PC-9 (cell line): ENCODE measurements around the gene LRRC3B. TPM values are rescaled to one million over a fixed set of nuclear protein-coding genes. Genes with fewer than 3 reads are reported as not detected.

Source experiments
- BruUV-seq: library from RNA; stranded (reverse); fragments of 400-500 nt; replicated peaks from 2 replicates; lab custom pipeline; 2021; lab: Mats Ljungman, UMichigan
- CTCF ChIA-PET: fragments of 300-600 bp; sonication (Branson Sonifier 250); formaldehyde crosslinking; loops from one replicate; lab custom pipeline; 2022; ENCODE audit warnings: antibody characterized with exemption; lab: Charles Lee
- POLR2A ChIA-PET: fragments of 300-600 bp; sonication (Branson Sonifier 250); formaldehyde crosslinking; loops from one replicate; lab custom pipeline; 2022; ENCODE audit warnings: antibody characterized with exemption; ENCODE audit not compliant: unreplicated experiment; lab: Charles Lee
- DNase-seq, 2 experiments: peaks; one replicate each; pipeline versions ENCODE4 v3.0.0 to v3.0.0-alpha.2; 2015 to 2022; ENCODE audit warnings: mixed read lengths in 1 of 2
- H2AFZ ChIP-seq: fragments of 200-600 bp; sonication (generic); 2 replicates; pipeline ENCODE4 v1.8.1; 2017; ENCODE audit warnings: antibody characterized with exemption
- H3F3A ChIP-seq: fragments of 200-600 bp; sonication (generic); 2 replicates; pipeline ENCODE4 v1.8.1; 2017; ENCODE audit warnings: antibody characterized with exemption, mild to moderate bottlenecking, low read depth; ENCODE audit not compliant: insufficient read depth
- H3K27ac ChIP-seq: fragments of 200-600 bp; sonication (generic); 2 replicates; pipeline ENCODE4 v1.6.1; 2016; ENCODE audit warnings: mixed run types
- H3K27me3 ChIP-seq: fragments of 200-600 bp; sonication (generic); 2 replicates; pipeline ENCODE4 v1.6.1; 2016; ENCODE audit warnings: low read depth, mixed run types; ENCODE audit not compliant: insufficient read depth
- H3K36me3 ChIP-seq: fragments of 200-600 bp; sonication (generic); 2 replicates; pipeline ENCODE4 v1.6.1; 2016; ENCODE audit warnings: low read depth, mixed run types
- H3K4me1 ChIP-seq: fragments of 200-600 bp; sonication (generic); replicated peaks from 2 replicates; pipeline ENCODE4 v1.6.1; 2016; ENCODE audit warnings: mixed run types; ENCODE audit not compliant: insufficient read depth
- H3K4me2 ChIP-seq: fragments of 200-600 bp; sonication (generic); 2 replicates; pipeline ENCODE4 v1.6.1; 2017; ENCODE audit warnings: mixed run types
- H3K4me3 ChIP-seq: fragments of 200-600 bp; sonication (generic); 2 replicates; pipeline ENCODE4 v1.6.1; 2016; ENCODE audit warnings: mixed run types
- H3K79me2 ChIP-seq: fragments of 200-600 bp; sonication (generic); 2 replicates; pipeline ENCODE4 v1.6.1; 2017; ENCODE audit warnings: low read depth, mixed run types
- H3K9me2 ChIP-seq: fragments of 200-600 bp; sonication (generic); 2 replicates; pipeline ENCODE4 v1.8.1; 2017; ENCODE audit warnings: mild to moderate bottlenecking; ENCODE audit not compliant: insufficient read depth
- H3K9me3 ChIP-seq: fragments of 200-600 bp; sonication (generic); 2 replicates; pipeline ENCODE4 v1.8.1; 2016; ENCODE audit warnings: low read depth; ENCODE audit not compliant: insufficient read depth
- H4K20me1 ChIP-seq: fragments of 200-600 bp; sonication (generic); 2 replicates; pipeline ENCODE4 v1.8.1; 2017; ENCODE audit not compliant: insufficient read depth
- EZH2 ChIP-seq: fragments of 200-600 bp; sonication (generic); IDR thresholded peaks from 2 replicates; pipeline ENCODE4 v1.8.0; 2017; ENCODE audit warnings: antibody characterized with exemption, low read depth
- intact Hi-C: fragments of 100-400 bp; cut with micrococcal nuclease; formaldehyde crosslinking; loops from one replicate; pipeline ENCODE4 v1.10.0; 2022; ENCODE audit not compliant: unreplicated experiment
- total RNA-seq: library from RNA; stranded (reverse); gene quantifications from 2 replicates; pipeline ENCODE4 v1.2.3, GENCODE V29; 2021
- TF ChIP-seq, protein P1 (sequence below): fragments of 200-600 bp; sonication (generic); conservative IDR thresholded peaks from 2 replicates; pipeline ENCODE4 v1.6.1; 2017; ENCODE audit warnings: mixed run types, antibody characterized with exemption, mild to moderate bottlenecking, moderate library complexity

LRRC3B gene
- total RNA-seq, 1 experiment from 2014 or later = not detected

DNA sequence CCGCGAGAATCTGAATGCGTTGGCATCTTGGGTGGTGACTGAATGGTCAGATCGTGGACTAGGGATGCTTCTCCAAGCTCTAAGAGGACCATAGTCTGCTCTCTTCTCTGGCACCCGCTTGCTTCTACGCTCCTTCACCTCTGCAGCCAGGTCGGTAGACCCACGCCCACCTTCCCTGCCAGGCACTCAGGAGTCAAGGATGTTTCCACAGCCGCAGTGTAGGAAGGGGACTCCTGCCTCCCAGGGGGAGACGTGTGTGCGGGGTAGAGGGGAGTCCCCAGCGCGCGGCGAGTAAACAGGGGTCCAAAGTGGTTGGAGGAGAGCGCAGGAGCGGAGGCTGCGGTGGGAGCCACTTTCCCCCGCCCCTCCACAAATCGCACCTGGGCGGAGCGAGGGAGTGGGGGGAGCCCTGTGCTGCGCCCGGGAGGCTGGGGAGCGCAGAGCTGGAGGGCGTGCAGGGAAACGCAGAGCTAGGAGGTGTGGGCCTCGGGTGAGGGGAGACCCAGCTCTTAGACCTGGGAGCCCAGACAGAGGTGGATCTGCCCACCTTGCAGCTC, 1.7 kb downstream of the LRRC3B start:
- TF ChIP-seq, protein P1, sequence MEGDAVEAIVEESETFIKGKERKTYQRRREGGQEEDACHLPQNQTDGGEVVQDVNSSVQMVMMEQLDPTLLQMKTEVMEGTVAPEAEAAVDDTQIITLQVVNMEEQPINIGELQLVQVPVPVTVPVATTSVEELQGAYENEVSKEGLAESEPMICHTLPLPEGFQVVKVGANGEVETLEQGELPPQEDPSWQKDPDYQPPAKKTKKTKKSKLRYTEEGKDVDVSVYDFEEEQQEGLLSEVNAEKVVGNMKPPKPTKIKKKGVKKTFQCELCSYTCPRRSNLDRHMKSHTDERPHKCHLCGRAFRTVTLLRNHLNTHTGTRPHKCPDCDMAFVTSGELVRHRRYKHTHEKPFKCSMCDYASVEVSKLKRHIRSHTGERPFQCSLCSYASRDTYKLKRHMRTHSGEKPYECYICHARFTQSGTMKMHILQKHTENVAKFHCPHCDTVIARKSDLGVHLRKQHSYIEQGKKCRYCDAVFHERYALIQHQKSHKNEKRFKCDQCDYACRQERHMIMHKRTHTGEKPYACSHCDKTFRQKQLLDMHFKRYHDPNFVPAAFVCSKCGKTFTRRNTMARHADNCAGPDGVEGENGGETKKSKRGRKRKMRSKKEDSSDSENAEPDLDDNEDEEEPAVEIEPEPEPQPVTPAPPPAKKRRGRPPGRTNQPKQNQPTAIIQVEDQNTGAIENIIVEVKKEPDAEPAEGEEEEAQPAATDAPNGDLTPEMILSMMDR = no peak
- TF ChIP-seq EZH2 = no peak
- no peaks in the 10 kb centered on the region for H3F3A ChIP-seq
- POLR2A ChIA-PET = no interaction called here
- no peak for DNase-seq
- BruUV-seq = no TSS peak
- CTCF ChIA-PET = no interaction called here
- H2AFZ ChIP-seq = no peak overlapping the region
- no peak overlapping the region for H3K4me3 ChIP-seq
- H3K27ac ChIP-seq = no peak overlapping the region
- H3K79me2 ChIP-seq = no peaks in the 10 kb centered on the region
- H3K4me1 ChIP-seq = no peaks in the 10 kb centered on the region
- H3K4me2 ChIP-seq = no peak overlapping the region
- no peaks in the 10 kb centered on the region for H3K9me2 ChIP-seq
- H3K27me3 ChIP-seq = no peaks in the 10 kb centered on the region
- no peaks in the 10 kb centered on the region for H3K9me3 ChIP-seq
- intact Hi-C loops = no loop called here
- H4K20me1 ChIP-seq = no peaks in the 10 kb centered on the region
- H3K36me3 ChIP-seq = no peaks in the 10 kb centered on the region

DNA sequence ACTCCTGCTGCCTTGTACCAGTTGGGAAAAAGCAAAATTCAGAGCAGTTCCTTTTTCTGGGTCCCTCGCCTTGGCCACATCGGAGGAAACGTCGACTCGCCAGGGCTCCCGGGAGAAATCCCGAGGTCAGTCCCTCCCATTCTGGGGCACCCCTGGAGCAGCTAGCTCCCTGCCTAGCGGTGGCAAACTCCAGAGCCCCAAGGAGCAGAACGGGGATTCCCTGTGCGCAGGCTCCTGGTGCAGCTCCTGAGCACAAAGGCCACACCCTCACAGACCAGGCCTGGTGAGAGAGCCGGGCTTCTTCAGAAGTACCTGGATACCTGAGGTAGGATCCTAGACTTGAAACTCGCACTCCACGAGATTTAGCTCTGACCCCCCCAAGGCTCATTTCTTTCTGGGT, 2.6 kb downstream of the LRRC3B start:
- no TSS peak for BruUV-seq
- Histone ChIP-seq H3K9me2 (no peaks in the 10 kb centered on the region), H3K9me3 (no peaks in the 10 kb centered on the region), H3K27me3 (no peaks in the 10 kb centered on the region), H3K36me3 (no peaks in the 10 kb centered on the region), H2AFZ (no peak overlapping the region), H4K20me1 (no peaks in the 10 kb centered on the region), H3K4me2 (no peak overlapping the region), H3F3A (no peaks in the 10 kb centered on the region), H3K79me2 (no peaks in the 10 kb centered on the region), H3K4me3 (no peak overlapping the region), H3K4me1 (no peaks in the 10 kb centered on the region), H3K27ac (no peak overlapping the region)
- TF ChIP-seq, protein P1 = no peak
- TF ChIP-seq EZH2 = no peak
- intact Hi-C loops = no loop called here
- CTCF ChIA-PET = no interaction called here
- POLR2A ChIA-PET = no interaction called here
- no peak for DNase-seq

DNA sequence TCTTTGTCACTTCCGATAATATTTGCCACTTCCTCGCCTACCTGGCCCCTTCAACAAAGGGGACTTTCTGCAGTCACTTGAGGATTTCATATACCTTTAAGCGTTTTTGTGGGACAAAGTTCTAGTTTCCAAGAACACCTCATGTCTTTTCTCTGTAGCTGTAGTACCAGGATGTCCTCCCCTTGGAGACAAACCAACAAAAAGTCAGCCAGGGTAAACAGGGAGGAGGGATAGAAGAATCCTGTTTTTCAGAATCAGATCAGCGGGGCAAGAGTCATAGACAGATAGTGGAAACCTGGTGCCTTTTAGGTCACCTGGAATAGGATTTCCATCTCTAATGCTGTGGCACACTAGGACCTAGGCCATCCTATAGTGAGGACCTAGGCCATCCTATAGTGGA, 4.5 kb downstream of the LRRC3B start:
- no peak overlapping the region for H2AFZ ChIP-seq
- no TSS peak for BruUV-seq
- CTCF ChIA-PET = no interaction called here
- no peaks in the 10 kb centered on the region for H3K4me1 ChIP-seq
- H4K20me1 ChIP-seq = no peaks in the 10 kb centered on the region
- H3K9me2 ChIP-seq = no peaks in the 10 kb centered on the region
- H3K9me3 ChIP-seq = no peaks in the 10 kb centered on the region
- H3F3A ChIP-seq = no peaks in the 10 kb centered on the region
- H3K36me3 ChIP-seq = no peaks in the 10 kb centered on the region
- intact Hi-C loops = no loop called here
- DNase-seq = no peak
- H3K79me2 ChIP-seq = no peaks in the 10 kb centered on the region
- TF ChIP-seq, protein P1 = no peak
- no peak for TF ChIP-seq EZH2
- H3K27ac ChIP-seq = no peak overlapping the region
- no peak overlapping the region for H3K4me2 ChIP-seq
- H3K27me3 ChIP-seq = no peaks in the 10 kb centered on the region
- no peak overlapping the region for H3K4me3 ChIP-seq
- POLR2A ChIA-PET = no interaction called here
